Hindlimb muscle (tissue), 1 donor: ENCODE results near the gene VWF. TPM values are rescaled to one million over a fixed set of nuclear protein-coding genes. Genes with fewer than 3 reads are reported as not detected.

Experiments used
- DNase-seq: peaks from one replicate; pipeline ENCODE4 v3.0.0-alpha.2; 2013
- polyA plus RNA-seq: library from polyadenylated mRNA; unstranded; fragments of 120-200 nt; gene quantifications from one replicate; pipeline ENCODE4 v1.2.1, GENCODE V29; 2013; ENCODE audit not compliant: insufficient read length

The VWF gene
- polyA plus RNA-seq, 1 donor: 71.3 TPM

GRCh38 chr12:5977556-5977955, 146.9 kb downstream of the VWF start:
- no peak for DNase-seq

GRCh38 chr12:5976711-5977110, 147.8 kb downstream of the VWF start:
- DNase-seq: no peak

- no peak for DNase-seq
Observed at GRCh38 chr12:5976196-5976595, 148.3 kb downstream of the VWF start.

- DNase-seq: no peak
Observed at GRCh38 chr12:5973461-5974115, 150.9 kb downstream of the VWF start.

GRCh38 chr12:5972387-5972786, 152.1 kb downstream of the VWF start:
- no peak for DNase-seq

GRCh38 chr12:5971194-5971850, 153.1 kb downstream of the VWF start:
- no peak for DNase-seq

- no peak for DNase-seq
Observed at GRCh38 chr12:5969974-5970690, 154.3 kb downstream of the VWF start.

GRCh38 chr12:5969156-5969973, 155.1 kb downstream of the VWF start:
- no peak for DNase-seq

GRCh38 chr12:5967645-5968415, 156.6 kb downstream of the VWF start:
- DNase-seq: no peak

- DNase-seq: no peak
Observed at GRCh38 chr12:5966486-5967095, 157.9 kb downstream of the VWF start.

GRCh38 chr12:5965950-5966383, 158.5 kb downstream of the VWF start:
- no peak for DNase-seq

- no peak for DNase-seq
Observed at GRCh38 chr12:5964913-5965900, 159.3 kb downstream of the VWF start.

- DNase-seq: no peak
Observed at GRCh38 chr12:5963515-5963914, 161.0 kb downstream of the VWF start.

- no peak for DNase-seq
Observed at GRCh38 chr12:5960783-5961182, 163.7 kb downstream of the VWF start.

- no peak for DNase-seq
Observed at GRCh38 chr12:5956987-5957386, 167.5 kb downstream of the VWF start.

GRCh38 chr12:5954661-5955060, 169.8 kb downstream of the VWF start:
- no peak for DNase-seq

GRCh38 chr12:5953835-5954586, 170.5 kb downstream of the VWF start:
- DNase-seq: no peak

GRCh38 chr12:5952031-5952430, 172.4 kb downstream of the VWF start:
- DNase-seq: no peak

GRCh38 chr12:5948696-5949095, 175.8 kb downstream of the VWF start:
- no peak for DNase-seq

GRCh38 chr12:5947006-5947405, 177.5 kb downstream of the VWF start:
- DNase-seq: no peak
